Natural killer cell (primary cell): ENCODE measurements around the gene CDH13. TPM values are rescaled to one million over a fixed set of nuclear protein-coding genes. Genes with fewer than 3 reads are reported as not detected.

ENCODE experiments used
- ATAC-seq, 3 donors: fragments of 150-1000 bp in 2 of 3; fragments of 200-7000 bp in 1 of 3; cut with Tn5 transposase; 1 replicate in 1 of 3; 2 replicates in 2 of 3; pipeline ENCODE4 v1.10.0; 2021; ENCODE audit warnings: mild to moderate bottlenecking in 2 of 3, moderate library complexity in 2 of 3
- DNase-seq, 2 donors: peaks; one replicate each; pipeline versions ENCODE4 v3.0.0 to v3.0.0-alpha.2; 2013 to 2021; ENCODE audit warnings: mixed read lengths in 1 of 2
- H3K27ac ChIP-seq: one replicate; pipeline ENCODE4 v1.5.1; 2013; ENCODE audit warnings: mild to moderate bottlenecking, low read length
- H3K27me3 ChIP-seq: one replicate; pipeline ENCODE4 v1.6.1; 2013; ENCODE audit warnings: low read length; ENCODE audit not compliant: control insufficient read depth, insufficient read depth
- H3K36me3 ChIP-seq: one replicate; pipeline ENCODE4 v1.6.1; 2013; ENCODE audit warnings: low read length; ENCODE audit not compliant: control insufficient read depth, insufficient read depth
- H3K4me1 ChIP-seq: one replicate; pipeline ENCODE4 v1.6.1; 2013; ENCODE audit warnings: low read length; ENCODE audit not compliant: control insufficient read depth, insufficient read depth
- H3K4me3 ChIP-seq: one replicate; pipeline ENCODE4 v1.5.1; 2013; ENCODE audit warnings: low read length
- H3K9me3 ChIP-seq: one replicate; pipeline ENCODE4 v1.6.1; 2013; ENCODE audit warnings: low read length; ENCODE audit not compliant: control insufficient read depth, insufficient read depth
- H3K27ac Mint-ChIP-seq, 2 donors: one replicate each; pipeline ENCODE4 v1.8.0; 2022; ENCODE audit warnings: mild to moderate bottlenecking in 2 of 2, mixed read lengths in 2 of 2, moderate library complexity in 1 of 2
- H3K27me3 Mint-ChIP-seq, 2 donors: one replicate each; pipeline ENCODE4 v1.8.0; 2022; ENCODE audit warnings: low read depth in 2 of 2, mixed read lengths in 2 of 2
- H3K36me3 Mint-ChIP-seq: one replicate; pipeline ENCODE4 v1.8.0; 2022; ENCODE audit warnings: mixed read lengths
- H3K4me1 Mint-ChIP-seq, 2 donors: one replicate each; pipeline ENCODE4 v1.8.0; 2022; ENCODE audit warnings: mixed read lengths in 2 of 2
- H3K4me3 Mint-ChIP-seq: one replicate; pipeline ENCODE4 v1.8.0; 2022; ENCODE audit warnings: mild to moderate bottlenecking, moderate library complexity, mixed read lengths
- H3K9me3 Mint-ChIP-seq, 2 donors: one replicate each; pipeline ENCODE4 v1.8.0; 2022; ENCODE audit warnings: mixed read lengths in 2 of 2
- WGBS: methylation state at CpG from one replicate; pipeline ENCODE4 v1.1.7; 2013; ENCODE audit warnings: missing lambda C conversion rate; ENCODE audit not compliant: insufficient coverage; 5-methylcytosine and 5-hydroxymethylcytosine counted together
- intact Hi-C: fragments of 100-400 bp; cut with micrococcal nuclease; formaldehyde crosslinking; loops from one replicate; pipeline ENCODE4 v1.14.2; 2022
- total RNA-seq, 4 donors: library from RNA; stranded (reverse); fragments of 120-200 nt in 1 of 4; gene quantifications; one replicate each; pipeline versions ENCODE4 v1.2.3 to v1.2.4, GENCODE V29; 2013 to 2022
- TF ChIP-seq, protein P1 (sequence below): fragments of 200-600 bp; IDR thresholded peaks from one replicate; pipeline ENCODE4 v1.8.0; 2022; ENCODE audit warnings: antibody characterized with exemption

The CDH13 gene
- total RNA-seq, 3 donors from 2014 or later (not counting 1 experiment from before 2014, with no cell fraction given) = not detected

DNA sequence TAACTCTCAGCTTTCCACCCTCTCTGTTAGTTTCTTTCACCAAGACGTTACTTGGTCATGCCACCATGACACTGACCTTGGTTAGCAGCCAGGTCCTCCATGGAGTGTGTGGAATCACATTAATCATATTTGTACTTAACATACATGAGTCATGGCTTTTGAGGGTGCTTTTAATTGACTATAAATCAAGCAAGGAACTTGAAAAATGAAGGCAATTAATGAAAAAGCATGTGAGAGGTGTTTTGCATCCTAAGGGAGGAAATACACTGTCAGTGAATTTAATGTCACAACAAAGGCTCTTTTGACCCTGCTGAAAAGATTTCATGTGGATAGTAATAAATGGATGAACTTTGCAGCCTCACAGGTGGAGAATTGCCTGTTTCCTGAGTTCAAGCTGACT lies 240.7 kb downstream of the CDH13 start:
- no peak for ATAC-seq
- H3K4me1 Mint-ChIP-seq = peaks cover 6 to 18% of the 10 kb centered on the region in 2 donors
- no peak overlapping the region for H3K4me3 ChIP-seq
- intact Hi-C loops = no loop called here
- no peak overlapping the region for H3K27ac Mint-ChIP-seq
- H3K36me3 Mint-ChIP-seq = no peaks in the 10 kb centered on the region
- TF ChIP-seq, protein P1, sequence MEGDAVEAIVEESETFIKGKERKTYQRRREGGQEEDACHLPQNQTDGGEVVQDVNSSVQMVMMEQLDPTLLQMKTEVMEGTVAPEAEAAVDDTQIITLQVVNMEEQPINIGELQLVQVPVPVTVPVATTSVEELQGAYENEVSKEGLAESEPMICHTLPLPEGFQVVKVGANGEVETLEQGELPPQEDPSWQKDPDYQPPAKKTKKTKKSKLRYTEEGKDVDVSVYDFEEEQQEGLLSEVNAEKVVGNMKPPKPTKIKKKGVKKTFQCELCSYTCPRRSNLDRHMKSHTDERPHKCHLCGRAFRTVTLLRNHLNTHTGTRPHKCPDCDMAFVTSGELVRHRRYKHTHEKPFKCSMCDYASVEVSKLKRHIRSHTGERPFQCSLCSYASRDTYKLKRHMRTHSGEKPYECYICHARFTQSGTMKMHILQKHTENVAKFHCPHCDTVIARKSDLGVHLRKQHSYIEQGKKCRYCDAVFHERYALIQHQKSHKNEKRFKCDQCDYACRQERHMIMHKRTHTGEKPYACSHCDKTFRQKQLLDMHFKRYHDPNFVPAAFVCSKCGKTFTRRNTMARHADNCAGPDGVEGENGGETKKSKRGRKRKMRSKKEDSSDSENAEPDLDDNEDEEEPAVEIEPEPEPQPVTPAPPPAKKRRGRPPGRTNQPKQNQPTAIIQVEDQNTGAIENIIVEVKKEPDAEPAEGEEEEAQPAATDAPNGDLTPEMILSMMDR = no peak
- DNase-seq = no peak
- no peaks in the 10 kb centered on the region for H3K27me3 ChIP-seq
- no peaks in the 10 kb centered on the region for H3K4me1 ChIP-seq
- H3K9me3 ChIP-seq = peaks cover 4% of the 10 kb centered on the region
- peaks cover 0 to 4% of the 10 kb centered on the region in 2 donors for H3K27me3 Mint-ChIP-seq
- H3K4me3 Mint-ChIP-seq = no peak overlapping the region
- no peak overlapping the region for H3K27ac ChIP-seq
- no CpG with 5 or more reads among the region's 1 CpG for WGBS
- H3K36me3 ChIP-seq = no peaks in the 10 kb centered on the region
- H3K9me3 Mint-ChIP-seq = peaks cover 7% of the 10 kb centered on the region in 2 donors

DNA sequence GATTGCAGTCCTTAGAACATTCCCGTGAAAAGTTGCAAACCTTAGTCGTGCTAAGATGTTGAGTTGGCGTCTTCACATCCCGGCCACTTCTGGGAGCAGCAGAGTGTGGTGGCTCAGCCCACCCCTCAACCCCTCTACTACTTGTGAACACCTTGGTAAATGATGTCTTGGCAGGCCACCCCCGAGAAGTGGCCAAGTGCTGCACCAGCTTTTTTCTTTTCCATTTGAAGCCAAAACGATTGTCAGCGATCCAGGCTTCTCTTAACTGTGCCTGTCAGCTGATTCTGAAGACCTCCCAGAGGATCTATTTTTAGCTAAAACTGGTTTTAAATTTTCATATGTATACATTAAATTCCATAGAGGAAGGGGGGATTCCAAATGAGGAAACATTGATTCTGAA lies 247.5 kb downstream of the CDH13 start:
- Mint-ChIP-seq H3K36me3 (no peaks in the 10 kb centered on the region), H3K27me3 (peaks cover 4 to 8% of the 10 kb centered on the region in 2 donors), H3K4me3 (no peak overlapping the region), H3K27ac (no peak overlapping the region), H3K9me3 (peaks cover 4 to 7% of the 10 kb centered on the region in 2 donors), H3K4me1 (peaks cover 7 to 13% of the 10 kb centered on the region in 2 donors)
- Histone ChIP-seq H3K27ac (no peak overlapping the region), H3K27me3 (no peaks in the 10 kb centered on the region), H3K4me1 (no peaks in the 10 kb centered on the region), H3K36me3 (no peaks in the 10 kb centered on the region), H3K9me3 (no peaks in the 10 kb centered on the region), H3K4me3 (no peak overlapping the region)
- no peak for DNase-seq
- WGBS = 82% methylated on average over 6 of the region's 7 CpGs
- TF ChIP-seq, protein P1 = no peak
- ATAC-seq = no peak
- intact Hi-C loops = no loop called here

DNA sequence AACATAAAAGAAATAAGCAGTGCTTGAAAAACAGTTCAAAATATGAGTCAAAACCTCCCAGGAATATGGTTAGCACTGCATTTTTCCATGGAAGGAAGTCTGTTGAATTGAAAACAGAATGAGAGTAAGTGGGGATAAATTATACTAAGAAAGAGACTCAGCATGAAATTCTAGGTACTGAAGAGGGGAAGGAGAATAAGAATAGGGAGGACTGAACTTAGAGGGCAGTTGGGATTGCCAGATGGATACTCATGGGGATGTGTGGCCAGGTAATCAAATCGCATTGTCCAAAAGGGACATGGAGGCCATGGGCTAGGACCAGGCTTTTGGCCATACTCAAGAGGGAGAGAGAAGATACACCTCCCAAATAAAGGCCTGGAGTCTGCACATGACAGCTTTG lies 247.9 kb downstream of the CDH13 start:
- H3K27me3 ChIP-seq = no peaks in the 10 kb centered on the region
- H3K27ac ChIP-seq = no peak overlapping the region

DNA sequence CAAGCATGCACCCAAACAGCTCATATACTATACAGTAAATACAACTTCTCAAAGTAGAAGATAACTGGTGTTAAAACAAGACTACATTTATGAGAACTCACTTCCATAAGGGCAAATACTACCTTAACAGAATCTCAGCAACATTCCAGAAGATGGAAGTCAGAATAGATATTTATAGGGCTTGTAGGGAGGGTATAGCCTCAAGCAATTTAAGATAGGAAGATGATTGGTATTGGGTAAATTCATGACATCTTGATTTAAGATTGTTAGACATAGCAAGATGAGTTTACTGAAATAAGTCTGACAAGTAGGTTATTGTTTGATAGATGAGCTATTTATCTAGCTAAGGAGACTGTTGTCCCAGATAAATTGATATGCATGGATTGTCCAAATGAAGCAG lies 250.2 kb downstream of the CDH13 start:
- no peaks in the 10 kb centered on the region for H3K27me3 ChIP-seq
- no peaks in the 10 kb centered on the region for H3K9me3 Mint-ChIP-seq
- no peak overlapping the region for H3K4me3 Mint-ChIP-seq

More for the DNA sequence above, 247.9 kb downstream of the CDH13 start:
- DNase-seq = no peak
- 94% methylated on average over 1 of the region's 1 CpG for WGBS
- no peak overlapping the region for H3K4me3 ChIP-seq
- no peaks in the 10 kb centered on the region for H3K36me3 Mint-ChIP-seq
- H3K4me3 Mint-ChIP-seq = no peak overlapping the region
- H3K4me1 Mint-ChIP-seq = peaks cover 7 to 13% of the 10 kb centered on the region in 2 donors
- H3K9me3 ChIP-seq = no peaks in the 10 kb centered on the region
- no peaks in the 10 kb centered on the region for H3K36me3 ChIP-seq
- peaks cover 4 to 7% of the 10 kb centered on the region in 2 donors for H3K9me3 Mint-ChIP-seq
- TF ChIP-seq, protein P1 = no peak
- no peaks in the 10 kb centered on the region for H3K4me1 ChIP-seq
- H3K27ac Mint-ChIP-seq = no peak overlapping the region
- no peak for ATAC-seq
- intact Hi-C loops = no loop called here
- peaks cover 4 to 8% of the 10 kb centered on the region in 2 donors for H3K27me3 Mint-ChIP-seq

More for the DNA sequence above, 250.2 kb downstream of the CDH13 start:
- TF ChIP-seq, protein P1 = no peak
- DNase-seq (no peak), ATAC-seq (no peak)
- intact Hi-C loops = no loop called here
- Histone ChIP-seq H3K4me1 (no peaks in the 10 kb centered on the region), H3K27ac (no peak overlapping the region), H3K9me3 (no peaks in the 10 kb centered on the region), H3K4me3 (no peak overlapping the region), H3K36me3 (no peaks in the 10 kb centered on the region)
- H3K4me1 Mint-ChIP-seq = peaks cover 7 to 13% of the 10 kb centered on the region in 2 donors
- no peaks in the 10 kb centered on the region for H3K36me3 Mint-ChIP-seq
- H3K27ac Mint-ChIP-seq = no peak overlapping the region
- peaks cover 4 to 8% of the 10 kb centered on the region in 2 donors for H3K27me3 Mint-ChIP-seq
